ENCODE measurements around the gene VAMP5. TPM values are rescaled to one million over a fixed set of nuclear protein-coding genes. Genes with fewer than 3 reads are reported as not detected.

VAMP5 gene
- total and polyA plus RNA-seq, 2 donors (not counting 3 experiments of a cell fraction or from before 2014, with no cell fraction given), result 186 to 624 TPM

DNA sequence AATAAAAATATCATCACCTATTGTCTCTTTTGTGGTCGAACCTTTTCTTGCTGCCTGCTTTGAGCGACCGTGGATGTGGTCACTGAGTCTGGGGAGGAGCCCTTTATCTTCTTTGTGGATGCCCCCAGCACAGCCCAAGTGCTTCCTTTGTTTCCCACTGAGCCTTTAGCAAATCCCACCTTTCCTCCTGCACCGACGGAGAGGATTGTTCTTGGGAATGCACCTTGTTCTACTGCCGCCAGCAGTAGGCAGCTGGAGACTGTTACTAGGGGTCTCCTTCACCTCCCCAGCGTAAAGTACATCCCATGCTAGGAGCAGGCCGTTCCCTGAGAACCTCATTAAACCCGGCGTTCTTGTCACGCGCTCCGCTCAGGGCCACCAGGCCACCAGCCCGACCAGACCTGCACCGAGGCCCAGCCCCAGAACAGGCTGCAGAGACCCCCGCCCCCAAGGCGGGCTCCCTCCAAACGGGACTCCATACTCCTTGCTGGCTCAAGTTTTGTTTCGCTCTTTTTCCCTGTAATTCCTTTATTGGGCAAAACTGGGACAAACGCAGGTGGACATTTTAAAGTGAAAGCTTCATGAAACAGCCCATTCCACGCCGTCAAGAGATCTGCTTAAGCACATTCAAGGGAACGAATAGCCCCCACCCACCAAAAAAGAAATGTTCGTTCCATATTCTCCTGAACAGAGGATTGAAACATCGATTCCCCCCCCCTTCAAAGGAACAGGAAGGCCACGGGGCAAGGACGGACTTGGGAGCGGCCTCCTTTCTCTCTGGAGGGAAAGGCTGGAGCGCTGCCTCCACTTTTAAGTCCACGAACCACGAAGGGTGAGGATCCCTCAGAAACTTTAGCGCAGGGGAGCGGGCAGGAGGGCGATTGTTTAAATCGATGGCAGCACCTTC is 46.4 kb upstream of the VAMP5 start:
- H3K36me3 ChIP-seq (ENCODE audit: control insufficient read depth in 2 of 2, extremely low read depth in 1 of 2, insufficient read depth in 2 of 2, low read length in 2 of 2), result peaks cover 14 to 19% of the 10 kb centered on the region in 2 experiments
- H3K9me1 ChIP-seq (replicated peaks; ENCODE audit: control insufficient read depth, extremely low read depth, insufficient read depth, low read length), result no peaks in the 10 kb centered on the region
- dilution Hi-C loops (cut with MboI; ENCODE audit: extremely low pct_ligation_motif_present, low sequenced_read_pairs) (no loop called here), intact Hi-C loops (cut with micrococcal nuclease) (loop anchor here (1.0 to 5.0 kb wide), 5 partner anchors 33 to 234 kb away; partner anchors contain the start of gene TGOLN2)
- BruUV-seq (replicated peaks), result TSS peak; percentile 88
- DNase-seq (ENCODE audit: low read depth, low spot score), result peak; percentile 68
- peak; percentile 78 for FAIRE-seq
- H3K4me1 ChIP-seq (ENCODE audit: control insufficient read depth, extremely low read depth, insufficient read depth, low read length), result peaks cover 42% of the 10 kb centered on the region
- ChIA-PET CTCF (interaction anchor here (0.8 to 5.1 kb wide), 18 partner anchors 9 to 118 kb away, joined by 3 to 63 read pairs (median 5); partner anchors contain the start of genes SH2D6 and TMEM150A), POLR2A (interaction anchor here (0.7 to 4.5 kb wide), 20 partner anchors 9 to 210 kb away, joined by 3 to 73 read pairs (median 8); partner anchors contain the start of genes ELMOD3, RETSAT, SH2D6 and TGOLN2)
- peak overlapping the region; percentile 77 for H2AFZ ChIP-seq (ENCODE audit: low read depth, low read length)
- peaks cover 4% of the 10 kb centered on the region for H4K20me1 ChIP-seq (replicated peaks; ENCODE audit: control insufficient read depth, extremely low read depth, insufficient read depth, low read length)
- peaks cover 46% of the 10 kb centered on the region for H3K79me2 ChIP-seq (ENCODE audit: control insufficient read depth, insufficient read depth, low read length)
- TF ChIP-seq POLR2AphosphoS5 (IDR thresholded peaks at IDR 0.05; ENCODE audit: insufficient read depth, low read depth, low read length), result peak; percentile 37
- TF ChIP-seq, protein P1, sequence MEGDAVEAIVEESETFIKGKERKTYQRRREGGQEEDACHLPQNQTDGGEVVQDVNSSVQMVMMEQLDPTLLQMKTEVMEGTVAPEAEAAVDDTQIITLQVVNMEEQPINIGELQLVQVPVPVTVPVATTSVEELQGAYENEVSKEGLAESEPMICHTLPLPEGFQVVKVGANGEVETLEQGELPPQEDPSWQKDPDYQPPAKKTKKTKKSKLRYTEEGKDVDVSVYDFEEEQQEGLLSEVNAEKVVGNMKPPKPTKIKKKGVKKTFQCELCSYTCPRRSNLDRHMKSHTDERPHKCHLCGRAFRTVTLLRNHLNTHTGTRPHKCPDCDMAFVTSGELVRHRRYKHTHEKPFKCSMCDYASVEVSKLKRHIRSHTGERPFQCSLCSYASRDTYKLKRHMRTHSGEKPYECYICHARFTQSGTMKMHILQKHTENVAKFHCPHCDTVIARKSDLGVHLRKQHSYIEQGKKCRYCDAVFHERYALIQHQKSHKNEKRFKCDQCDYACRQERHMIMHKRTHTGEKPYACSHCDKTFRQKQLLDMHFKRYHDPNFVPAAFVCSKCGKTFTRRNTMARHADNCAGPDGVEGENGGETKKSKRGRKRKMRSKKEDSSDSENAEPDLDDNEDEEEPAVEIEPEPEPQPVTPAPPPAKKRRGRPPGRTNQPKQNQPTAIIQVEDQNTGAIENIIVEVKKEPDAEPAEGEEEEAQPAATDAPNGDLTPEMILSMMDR (IDR thresholded peaks at IDR 0.05; ENCODE audit: extremely low read depth in 1 of 2, insufficient read depth in 1 of 2, low read depth in 1 of 2, low read length in 2 of 2), result no peak
- no peaks in the 10 kb centered on the region for H3K9me3 ChIP-seq (replicated peaks; ENCODE audit: control insufficient read depth, insufficient read depth, low read length)
- peak overlapping the region; percentile 31 to 84 (median 73) for H3K4me3 ChIP-seq (replicated peaks in 1 of 3; ENCODE audit: insufficient read depth in 1 of 3, low read depth in 1 of 3, low read length in 3 of 3)
- peak overlapping the region; percentile 92 for H3K4me2 ChIP-seq (ENCODE audit: insufficient read depth, low read length)
- peak overlapping the region; percentile 100 for H3K9ac ChIP-seq (replicated peaks; ENCODE audit: extremely low read depth, insufficient read depth, low read length)
- no peaks in the 10 kb centered on the region for H3K27me3 ChIP-seq (ENCODE audit: control insufficient read depth in 2 of 2, insufficient read depth in 2 of 2, low read length in 2 of 2)
- peak overlapping the region; percentile 94 for H3K27ac ChIP-seq (ENCODE audit: insufficient read depth, low read depth, low read length)
